ENCODE results near the gene TSGA10IP. TPM values are rescaled to one million over a fixed set of nuclear protein-coding genes. Genes with fewer than 3 reads are reported as not detected.
A peak's percentile ranks its signal among the peaks of the same experiment; 100 is the strongest.

Gene TSGA10IP
- total RNA-seq, 2 donors from 2014 or later, result not detected

DNA sequence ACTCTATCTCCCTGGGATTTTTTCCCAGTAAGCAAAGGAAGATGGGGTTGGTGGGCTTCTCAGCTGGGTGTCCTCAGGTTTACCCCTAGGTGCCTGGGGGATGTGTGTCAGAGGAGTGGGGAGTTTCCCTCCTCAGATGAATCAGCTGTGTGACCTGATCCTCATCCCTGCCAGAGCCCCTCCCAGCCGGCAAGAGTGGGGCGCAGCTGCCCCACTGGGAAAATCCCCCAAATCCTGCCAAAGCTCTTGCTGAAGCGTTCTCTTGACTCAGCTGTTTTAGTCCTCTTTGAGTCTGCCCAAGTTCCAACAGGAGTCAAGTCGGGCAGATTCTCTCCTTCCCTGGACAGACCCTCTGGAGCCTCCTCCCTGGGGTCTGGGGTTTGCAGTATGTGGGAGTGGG, 32.4 kb upstream of the TSGA10IP start:
- Mint-ChIP-seq H3K4me3 (no peak overlapping the region), H3K27me3 (no peaks in the 10 kb centered on the region), H3K27ac (no peak overlapping the region), H3K36me3 (ENCODE audit: low read depth) (peaks cover 9% of the 10 kb centered on the region), H3K4me1 (peaks cover 14% of the 10 kb centered on the region), H3K9me3 (no peaks in the 10 kb centered on the region)
- peak; percentile 82 for ATAC-seq (replicated peaks)

DNA sequence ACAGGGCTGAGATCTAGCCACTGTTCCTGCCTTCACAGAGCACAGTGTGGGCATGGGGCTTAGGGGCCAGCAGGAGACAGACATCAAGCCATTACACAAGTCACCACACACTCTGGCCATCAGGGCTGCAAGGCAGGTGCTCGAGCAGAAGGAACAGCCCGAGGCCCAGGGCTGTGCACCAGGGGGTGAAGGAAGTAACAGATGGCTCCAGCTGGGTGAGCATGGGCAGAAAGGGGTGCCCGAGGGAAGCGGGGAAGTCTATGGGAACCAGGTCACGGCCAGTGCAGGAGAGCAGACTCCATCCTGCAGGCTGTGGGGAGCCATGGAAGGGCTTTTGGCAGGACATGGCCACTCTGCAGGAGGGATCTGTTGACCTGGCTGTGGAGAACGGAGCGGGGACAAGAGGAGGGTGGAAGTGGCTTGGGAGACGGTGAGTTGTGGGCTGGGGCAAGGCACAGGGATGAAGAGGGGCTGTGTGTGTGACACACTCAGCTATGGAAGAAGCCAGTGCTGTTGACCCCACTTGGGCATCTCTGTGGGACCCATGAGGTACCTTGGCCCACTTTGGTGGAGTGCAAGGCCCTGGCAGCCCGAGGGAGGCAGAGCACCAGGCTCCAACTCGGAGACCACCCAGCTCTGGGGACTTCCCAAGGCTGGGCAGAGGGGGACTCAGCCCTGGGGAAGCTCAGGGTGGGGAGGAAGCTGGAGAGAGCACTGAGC, 30.0 kb upstream of the TSGA10IP start:
- H3K4me3 Mint-ChIP-seq, result no peak overlapping the region
- H3K27ac Mint-ChIP-seq, result peak overlapping the region; percentile 48
- ATAC-seq (replicated peaks), result no peak
- peaks cover 16% of the 10 kb centered on the region for H3K36me3 Mint-ChIP-seq (ENCODE audit: low read depth)
- H3K9me3 Mint-ChIP-seq, result no peaks in the 10 kb centered on the region
- H3K4me1 Mint-ChIP-seq, result peaks cover 14% of the 10 kb centered on the region
- no peaks in the 10 kb centered on the region for H3K27me3 Mint-ChIP-seq

DNA sequence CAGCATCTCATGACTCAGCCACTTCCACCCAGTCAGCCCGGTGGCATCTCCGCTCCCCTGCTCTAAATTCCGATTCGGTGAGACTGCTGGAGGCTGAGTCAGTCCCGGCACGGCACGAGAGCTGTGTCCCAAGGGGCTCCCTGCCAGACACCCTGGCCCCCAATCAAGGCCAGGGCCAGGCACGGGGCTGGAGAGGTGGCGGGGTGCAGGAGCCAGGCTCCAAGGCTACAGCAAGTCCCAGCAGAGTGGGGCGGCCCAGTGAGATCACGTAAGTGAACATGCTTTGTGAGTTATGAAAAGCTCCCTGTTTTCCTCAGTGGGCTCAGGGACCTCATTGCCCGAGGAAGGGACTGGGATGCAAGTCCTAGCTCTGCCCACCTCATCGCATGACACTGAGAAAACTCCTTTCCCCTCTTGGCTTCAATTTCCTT, 29.4 kb upstream of the TSGA10IP start:
- H3K9me3 Mint-ChIP-seq, result no peaks in the 10 kb centered on the region
- no peak for ATAC-seq (replicated peaks)
- H3K27me3 Mint-ChIP-seq, result no peaks in the 10 kb centered on the region
- H3K27ac Mint-ChIP-seq, result no peak overlapping the region
- H3K36me3 Mint-ChIP-seq (ENCODE audit: low read depth), result peaks cover 18% of the 10 kb centered on the region
- H3K4me3 Mint-ChIP-seq, result no peak overlapping the region
- peaks cover 14% of the 10 kb centered on the region for H3K4me1 Mint-ChIP-seq

DNA sequence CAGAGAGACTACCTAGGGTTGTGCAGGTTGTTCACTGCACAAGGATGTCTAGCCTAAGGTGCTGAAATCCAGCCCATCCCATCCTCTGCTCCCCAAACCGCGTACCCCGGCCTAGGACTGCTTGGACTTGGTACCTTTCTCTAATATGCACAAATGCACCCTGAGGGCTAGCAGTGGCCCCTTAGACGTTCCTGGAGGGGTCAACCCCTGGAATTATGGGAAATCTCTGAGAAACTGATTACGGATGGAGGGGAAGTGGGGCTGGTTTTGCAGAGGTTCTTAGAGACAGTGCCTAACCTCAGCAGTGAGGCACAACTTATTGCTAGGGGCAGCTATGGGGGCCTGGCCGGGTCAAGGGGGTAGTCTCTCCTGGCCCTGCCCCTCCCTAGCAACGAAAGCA, 28.9 kb upstream of the TSGA10IP start:
- H3K27me3 Mint-ChIP-seq, result no peaks in the 10 kb centered on the region
- no peak for ATAC-seq (replicated peaks)
- peaks cover 14% of the 10 kb centered on the region for H3K4me1 Mint-ChIP-seq
- peak overlapping the region; percentile 86 for H3K4me3 Mint-ChIP-seq
- H3K27ac Mint-ChIP-seq, result peak overlapping the region; percentile 79
- no peaks in the 10 kb centered on the region for H3K9me3 Mint-ChIP-seq
- peaks cover 18% of the 10 kb centered on the region for H3K36me3 Mint-ChIP-seq (ENCODE audit: low read depth)

DNA sequence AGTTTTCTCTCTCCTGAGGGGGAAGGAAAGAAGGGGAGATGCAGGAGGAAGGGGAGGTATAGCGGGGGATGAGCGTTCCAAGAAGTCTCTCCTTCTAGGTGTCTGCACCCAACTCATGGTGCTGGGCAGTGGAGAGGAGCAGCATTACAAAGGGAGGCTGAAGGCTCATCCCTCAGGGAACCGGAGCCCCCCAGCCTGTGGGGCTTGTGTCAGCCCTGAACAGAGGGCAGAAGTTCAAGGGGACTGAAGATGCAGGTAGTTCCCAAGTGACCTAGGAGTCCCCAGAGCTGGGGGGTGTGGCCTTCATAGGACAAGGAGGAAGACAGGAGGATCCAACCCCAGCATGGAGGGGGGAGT, 28.2 kb upstream of the TSGA10IP start:
- Mint-ChIP-seq H3K36me3 (ENCODE audit: low read depth) (peaks cover 24% of the 10 kb centered on the region), H3K4me3 (peak overlapping the region; percentile 86), H3K9me3 (no peaks in the 10 kb centered on the region), H3K4me1 (peaks cover 14% of the 10 kb centered on the region), H3K27me3 (no peaks in the 10 kb centered on the region), H3K27ac (peak overlapping the region; percentile 79)
- no peak for ATAC-seq (replicated peaks)

DNA sequence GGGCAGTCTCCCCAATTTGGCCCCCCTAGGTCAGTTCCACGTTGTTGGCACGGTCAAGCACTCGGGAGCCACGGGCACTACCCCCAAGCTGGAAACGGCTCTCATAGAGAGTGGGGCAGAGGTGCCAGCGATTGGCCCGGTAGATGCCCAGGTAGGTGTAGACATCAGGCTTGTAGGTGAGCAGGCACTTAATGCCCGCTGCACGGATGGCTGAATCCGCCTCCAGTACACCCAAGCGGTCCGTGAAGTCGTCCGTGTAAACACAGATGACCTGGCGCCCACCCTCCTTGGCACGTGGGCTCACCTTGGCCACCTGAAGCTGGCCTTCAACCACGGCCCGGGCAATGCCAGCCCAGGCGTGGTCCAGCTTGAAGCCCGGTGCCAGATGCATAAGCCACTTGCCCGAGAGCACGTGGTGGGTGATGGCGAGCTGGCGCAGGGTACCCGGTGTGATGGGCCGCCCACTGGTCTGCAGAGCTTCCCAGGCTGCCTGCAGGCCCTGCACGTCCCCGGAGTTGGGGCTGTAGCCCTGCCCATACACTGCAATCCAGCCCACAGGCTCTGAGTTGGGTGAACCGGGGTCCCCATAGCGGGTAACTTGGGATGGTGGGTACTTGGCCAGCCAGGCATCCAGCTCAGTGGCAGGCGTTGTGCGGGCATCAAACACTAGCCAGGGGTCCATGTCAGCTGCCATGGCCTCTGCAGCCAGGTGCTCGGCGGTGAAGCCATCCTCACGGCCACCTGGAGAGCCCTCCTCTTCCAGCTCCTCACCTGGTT, 27.7 kb upstream of the TSGA10IP start:
- H3K27ac Mint-ChIP-seq, result peak overlapping the region; percentile 89

DNA sequence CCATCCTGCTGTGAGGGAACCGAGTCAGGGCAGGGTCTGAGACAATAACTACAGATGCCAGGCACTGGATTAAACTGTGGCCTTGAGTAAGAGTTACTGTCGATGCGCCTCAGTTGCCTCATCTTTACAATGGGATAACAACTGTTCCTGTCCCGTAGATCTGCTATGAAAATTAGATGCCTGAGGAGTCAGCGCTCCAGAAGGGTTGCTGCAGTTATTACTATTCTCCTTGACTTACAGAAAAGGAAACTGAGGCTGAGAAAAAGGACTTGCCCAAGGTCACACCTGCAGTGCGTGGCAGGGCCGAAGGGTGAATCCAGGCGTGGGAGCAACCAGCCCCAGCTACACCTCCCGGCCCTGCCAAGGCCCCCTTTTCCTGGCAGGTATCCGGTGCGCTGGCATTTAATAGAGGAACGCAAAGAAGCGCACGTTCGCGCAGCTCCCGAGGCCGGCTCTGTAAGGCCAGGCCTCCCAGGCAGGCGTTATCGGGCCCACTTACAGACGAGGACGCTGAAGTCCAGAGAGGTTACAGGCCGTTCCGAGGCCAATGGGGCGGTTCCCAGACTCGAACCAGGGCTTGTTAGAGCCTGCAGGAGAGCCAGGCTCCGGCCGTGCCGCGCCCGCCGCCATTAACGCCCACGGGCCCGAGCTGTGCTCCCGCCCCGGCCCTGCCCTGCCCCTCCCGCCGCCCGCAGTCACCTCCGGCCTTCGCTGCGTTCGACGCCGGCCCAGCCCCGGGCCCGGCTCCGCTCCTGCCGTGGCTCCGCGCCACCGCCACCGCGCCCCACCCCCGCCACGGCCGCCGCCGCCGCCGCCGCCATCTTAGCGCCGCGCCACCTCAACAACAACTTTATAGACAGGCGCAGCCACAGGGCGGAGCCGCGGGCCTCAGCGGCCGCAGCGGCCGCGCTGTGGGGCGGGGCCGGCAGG, 26.8 kb upstream of the TSGA10IP start, which contains the start of gene C11orf68:
C11orf68 (minus strand) TSS at position 852 of the 930 bp plus-strand sequence; CDS start at position 821, 31 bp downstream.
- Mint-ChIP-seq H3K4me3 (peak within 1 kb of the TSS; percentile 86), H3K9me3 (no peaks in the 10 kb centered on the region), H3K27me3 (no peaks in the 10 kb centered on the region), H3K4me1 (peaks cover 14% of the 10 kb centered on the region), H3K27ac (peak within 1 kb of the TSS; percentile 89), H3K36me3 (ENCODE audit: low read depth) (peaks cover 39% of the 10 kb centered on the region)
- peak; percentile 81 for ATAC-seq (replicated peaks)

More for the DNA sequence above, 27.7 kb upstream of the TSGA10IP start:
- peak overlapping the region; percentile 86 for H3K4me3 Mint-ChIP-seq
- peaks cover 14% of the 10 kb centered on the region for H3K4me1 Mint-ChIP-seq
- H3K27me3 Mint-ChIP-seq, result no peaks in the 10 kb centered on the region
- ATAC-seq (replicated peaks), result no peak
- H3K9me3 Mint-ChIP-seq, result no peaks in the 10 kb centered on the region
- H3K36me3 Mint-ChIP-seq (ENCODE audit: low read depth), result peaks cover 30% of the 10 kb centered on the region

DNA sequence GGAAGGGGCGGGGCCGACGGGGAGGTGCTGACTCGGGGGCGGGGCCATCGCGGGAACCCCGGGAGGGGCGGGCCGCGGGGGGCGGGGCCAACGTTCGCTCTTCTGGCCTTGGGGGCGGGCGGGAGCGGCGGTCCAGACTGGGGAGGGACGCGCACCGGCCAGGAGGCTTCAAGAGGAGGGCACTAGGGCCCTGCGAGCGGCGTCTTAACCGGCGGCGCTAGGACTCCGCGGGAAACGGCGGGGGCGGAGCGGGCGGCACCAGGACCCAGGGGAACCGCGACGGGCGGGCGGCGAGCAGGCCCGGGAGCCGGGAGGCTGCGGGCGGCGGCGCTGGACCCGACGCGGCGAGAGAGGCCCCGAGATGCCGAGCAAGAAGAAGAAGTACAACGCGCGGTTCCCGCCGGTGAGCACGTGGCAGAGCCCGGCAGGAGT, 26.1 kb upstream of the TSGA10IP start, which contains the start of gene DRAP1:
DRAP1 (plus strand) TSS at position 286 of the 432 bp plus-strand sequence; CDS start at position 362, 76 bp downstream.
- peak; percentile 93 for ATAC-seq (replicated peaks)
- H3K36me3 Mint-ChIP-seq (ENCODE audit: low read depth), result peaks cover 41% of the 10 kb centered on the region
- peak within 1 kb of the TSS; percentile 86 for H3K4me3 Mint-ChIP-seq
- H3K27me3 Mint-ChIP-seq, result no peaks in the 10 kb centered on the region
- peaks cover 14% of the 10 kb centered on the region for H3K4me1 Mint-ChIP-seq
- H3K27ac Mint-ChIP-seq, result peak within 1 kb of the TSS; percentile 89
- no peaks in the 10 kb centered on the region for H3K9me3 Mint-ChIP-seq

DNA sequence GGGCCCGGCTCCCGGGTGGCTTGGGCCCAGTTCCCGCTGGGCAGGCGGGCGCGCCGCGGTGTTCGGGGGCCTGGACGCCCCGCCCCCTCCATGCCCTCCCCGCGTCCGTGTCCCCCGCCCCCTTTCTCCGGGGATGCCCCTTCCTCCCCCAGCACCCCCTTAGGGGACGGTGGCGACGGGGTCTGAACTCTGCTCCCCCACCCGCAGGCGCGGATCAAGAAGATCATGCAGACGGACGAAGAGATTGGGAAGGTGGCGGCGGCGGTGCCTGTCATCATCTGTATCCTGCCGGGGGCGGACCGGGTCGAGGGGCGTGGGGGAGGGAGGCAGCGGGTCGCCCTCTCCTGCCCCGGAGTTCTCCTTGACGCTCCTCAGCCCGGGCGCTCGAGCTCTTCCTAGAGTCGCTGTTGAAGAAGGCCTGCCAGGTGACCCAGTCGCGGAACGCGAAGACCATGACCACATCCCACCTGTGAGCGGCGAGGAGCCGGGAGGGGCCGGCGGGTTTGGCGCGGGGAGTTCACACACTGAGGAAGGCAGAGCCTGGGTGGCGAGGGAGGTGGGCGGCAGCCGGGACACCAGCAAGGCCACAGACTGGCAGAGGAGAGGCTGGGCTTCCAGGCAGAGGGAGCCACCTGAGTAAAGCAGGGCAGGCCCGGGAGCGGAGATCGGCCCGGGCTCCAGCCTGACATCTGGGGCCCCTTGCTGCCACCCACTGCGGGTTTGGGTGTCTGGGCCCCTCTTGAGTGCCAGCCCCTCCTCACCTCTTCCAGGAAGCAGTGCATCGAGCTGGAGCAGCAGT, 25.5 kb upstream of the TSGA10IP start:
- no peaks in the 10 kb centered on the region for H3K9me3 Mint-ChIP-seq
- H3K36me3 Mint-ChIP-seq (ENCODE audit: low read depth), result peaks cover 41% of the 10 kb centered on the region
- peak overlapping the region; percentile 86 for H3K4me3 Mint-ChIP-seq
- peak overlapping the region; percentile 82 for H3K27ac Mint-ChIP-seq
- no peaks in the 10 kb centered on the region for H3K27me3 Mint-ChIP-seq
- ATAC-seq (replicated peaks), result peak; percentile 46
- peaks cover 11% of the 10 kb centered on the region for H3K4me1 Mint-ChIP-seq

DNA sequence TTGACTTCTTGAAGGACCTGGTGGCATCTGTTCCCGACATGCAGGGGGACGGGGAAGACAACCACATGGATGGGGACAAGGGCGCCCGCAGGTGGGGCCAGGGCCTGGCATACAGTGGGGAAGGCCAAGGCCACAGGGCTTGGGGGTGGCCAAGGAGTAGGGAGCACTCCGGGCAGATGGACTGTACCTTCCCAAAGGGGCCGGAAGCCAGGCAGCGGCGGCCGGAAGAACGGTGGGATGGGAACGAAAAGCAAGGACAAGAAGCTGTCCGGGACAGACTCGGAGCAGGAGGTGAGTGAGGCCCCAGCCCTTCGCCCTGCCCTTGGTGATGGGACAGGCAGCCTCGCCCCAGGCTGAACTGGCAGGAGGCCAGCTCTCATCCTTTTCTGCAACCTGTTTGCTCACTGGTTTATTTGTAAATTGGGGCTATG, 24.9 kb upstream of the TSGA10IP start:
- Mint-ChIP-seq H3K4me3 (peak overlapping the region; percentile 86), H3K4me1 (peaks cover 7% of the 10 kb centered on the region), H3K27ac (peak overlapping the region; percentile 82), H3K27me3 (no peaks in the 10 kb centered on the region), H3K9me3 (no peaks in the 10 kb centered on the region), H3K36me3 (ENCODE audit: low read depth) (peaks cover 41% of the 10 kb centered on the region)
- ATAC-seq (replicated peaks), result no peak

DNA sequence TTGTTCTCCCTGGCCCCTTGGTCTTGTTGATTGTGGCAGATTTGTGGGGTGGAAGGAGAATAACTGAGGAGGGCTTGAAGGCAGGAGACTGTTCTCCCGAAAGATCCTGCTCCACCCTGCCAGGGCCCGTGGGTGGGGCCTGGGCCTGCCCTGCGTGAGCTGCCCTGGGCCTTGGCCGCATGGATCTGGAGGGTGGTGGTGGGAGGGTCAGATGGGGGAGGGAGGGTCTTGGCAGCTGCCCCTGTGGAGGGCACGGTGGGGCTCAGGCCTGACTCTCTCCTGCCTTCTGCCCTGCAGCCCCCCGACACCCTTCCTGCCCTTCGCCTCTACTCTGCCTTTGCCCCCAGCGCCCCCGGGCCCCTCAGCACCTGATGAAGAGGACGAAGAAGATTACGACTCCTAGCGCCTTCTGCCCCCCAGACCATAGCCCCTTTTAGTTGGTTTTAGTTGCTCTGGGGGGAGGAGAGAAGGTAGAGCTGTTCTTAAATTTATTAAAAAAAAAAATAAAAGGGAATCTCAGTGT, 24.2 kb upstream of the TSGA10IP start:
- peaks cover 7% of the 10 kb centered on the region for H3K4me1 Mint-ChIP-seq
- peak overlapping the region; percentile 86 for H3K4me3 Mint-ChIP-seq
- H3K9me3 Mint-ChIP-seq, result no peaks in the 10 kb centered on the region
- H3K36me3 Mint-ChIP-seq (ENCODE audit: low read depth), result peaks cover 41% of the 10 kb centered on the region
- H3K27ac Mint-ChIP-seq, result no peak overlapping the region
- ATAC-seq (replicated peaks), result no peak
- no peaks in the 10 kb centered on the region for H3K27me3 Mint-ChIP-seq

DNA sequence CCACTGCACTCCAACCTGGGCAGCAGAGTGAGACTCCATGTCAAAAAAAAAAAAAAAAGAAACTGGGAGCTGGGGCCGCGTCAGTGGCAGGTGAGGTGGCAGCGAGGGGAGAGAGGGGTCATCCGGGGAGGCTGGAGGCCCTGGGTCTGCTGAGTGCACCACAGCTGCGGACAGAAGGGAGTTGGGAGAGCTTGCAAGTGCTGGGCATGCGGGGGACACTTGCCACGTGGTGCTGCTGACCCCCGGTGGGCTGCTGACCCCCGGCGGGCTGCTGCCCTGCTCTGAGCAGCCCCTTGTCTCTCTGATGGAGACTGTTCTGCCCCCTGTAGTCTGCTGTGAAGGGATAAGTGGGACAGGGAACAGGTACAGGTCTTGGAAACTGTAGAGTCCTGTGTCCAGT, 23.4 kb upstream of the TSGA10IP start:
- Mint-ChIP-seq H3K27me3 (no peaks in the 10 kb centered on the region), H3K27ac (no peak overlapping the region), H3K36me3 (ENCODE audit: low read depth) (peaks cover 38% of the 10 kb centered on the region), H3K4me3 (no peak overlapping the region), H3K4me1 (peaks cover 5% of the 10 kb centered on the region), H3K9me3 (no peaks in the 10 kb centered on the region)
- no peak for ATAC-seq (replicated peaks)

DNA sequence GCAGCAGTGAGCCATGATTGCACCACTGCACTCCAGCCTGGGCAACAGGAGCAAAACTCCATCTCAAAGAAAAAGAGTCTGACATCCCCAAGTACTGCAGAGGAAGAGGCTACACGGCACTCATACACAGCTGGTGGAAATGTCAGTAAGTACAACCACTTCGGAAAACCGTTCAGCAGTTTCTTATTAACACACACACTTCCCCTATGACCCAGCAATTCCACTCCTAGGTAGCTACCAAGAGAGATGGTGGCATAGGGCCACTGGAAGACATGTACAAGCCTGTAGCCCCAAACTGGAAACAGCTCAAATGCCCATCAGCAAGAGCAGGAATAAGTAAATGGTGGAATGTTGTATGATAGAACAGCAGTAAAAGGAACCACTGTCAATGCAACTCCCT, 22.7 kb upstream of the TSGA10IP start:
- no peaks in the 10 kb centered on the region for H3K27me3 Mint-ChIP-seq
- peaks cover 3% of the 10 kb centered on the region for H3K9me3 Mint-ChIP-seq
- no peak overlapping the region for H3K4me3 Mint-ChIP-seq
- ATAC-seq (replicated peaks), result no peak
- peaks cover 33% of the 10 kb centered on the region for H3K36me3 Mint-ChIP-seq (ENCODE audit: low read depth)
- H3K27ac Mint-ChIP-seq, result peak overlapping the region; percentile 65
- H3K4me1 Mint-ChIP-seq, result peaks cover 7% of the 10 kb centered on the region

All from activated T-helper 17 cell treated with anti-CD3 and anti-CD28 coated beads, Interleukin-2, amount 50 U/mL, for 72 hours (primary cell).